ENCODE results near the gene INO80. TPM values are rescaled to one million over a fixed set of nuclear protein-coding genes. Genes with fewer than 3 reads are reported as not detected.

Gene INO80
- total and polyA plus RNA-seq, 12 donors, result 4.8 to 14.8 (median 11.7) TPM

DNA sequence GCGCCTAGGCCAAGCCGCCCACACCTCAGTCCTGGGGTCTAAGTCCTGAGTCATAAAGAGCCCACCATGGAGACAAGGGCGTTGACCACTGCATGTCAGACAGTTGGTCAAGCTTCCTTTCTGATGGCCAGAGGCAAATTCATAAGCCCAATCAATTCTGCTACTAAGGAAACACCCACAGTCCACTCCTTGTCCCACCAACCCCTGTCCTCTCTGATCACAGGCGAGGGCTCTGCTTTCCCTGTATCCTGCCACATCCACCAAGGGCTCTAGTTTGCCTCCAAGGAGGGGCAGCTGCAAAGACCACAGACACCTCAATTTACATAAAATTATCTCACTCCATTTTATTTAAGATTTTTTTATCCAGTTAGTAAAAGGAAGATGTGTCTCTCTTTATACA is 137.5 kb downstream of the INO80 start:
- no peak for DNase-seq
- intact Hi-C loops (cut with DNase I), result no loop called here
- H3K27me3 ChIP-seq, result no peaks in the 10 kb centered on the region
- WGBS, 2 donors, result 98% methylated on average over 4 of the region's 4 CpGs
- H3K27ac ChIP-seq, result no peak overlapping the region
- H3K36me3 ChIP-seq, result peaks cover 0 to 82% (median 38%) of the 10 kb centered on the region in 9 donors
- H3K4me3 ChIP-seq, result no peak overlapping the region
- ATAC-seq, result no peak
- no peaks in the 10 kb centered on the region for H3K9me3 ChIP-seq
- no peak for TF ChIP-seq CTCF (IDR thresholded peaks at IDR 0.05)
- H3K4me1 ChIP-seq, result peaks cover 0 to 16% (median 0%) of the 10 kb centered on the region in 9 donors

DNA sequence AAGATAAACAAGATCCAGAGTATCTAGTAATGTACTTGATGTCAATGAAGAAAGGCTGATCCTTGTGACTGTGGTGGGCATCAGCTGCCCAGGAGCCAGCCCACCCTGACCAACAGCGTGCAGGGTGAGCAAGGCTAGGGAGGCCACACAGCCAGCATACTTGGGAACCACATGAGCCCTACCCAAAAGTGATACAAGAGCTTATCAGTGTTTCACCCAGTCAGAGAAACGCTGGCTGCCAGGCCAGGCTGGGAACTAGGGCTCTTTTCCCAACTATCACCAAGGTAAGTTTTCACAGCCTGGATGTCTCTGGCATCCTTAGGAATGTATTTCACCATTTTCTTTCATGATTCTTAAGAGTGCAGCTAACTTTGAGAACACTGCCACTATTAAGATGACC is 137.9 kb downstream of the INO80 start:
- Histone ChIP-seq H3K36me3 (peaks cover 0 to 78% (median 34%) of the 10 kb centered on the region in 9 donors), H3K27ac (no peak overlapping the region), H3K27me3 (no peaks in the 10 kb centered on the region), H3K4me3 (no peak overlapping the region), H3K9me3 (no peaks in the 10 kb centered on the region), H3K4me1 (peaks cover 0 to 13% (median 0%) of the 10 kb centered on the region in 9 donors)
- DNase-seq, result no peak
- no peak for TF ChIP-seq CTCF (IDR thresholded peaks at IDR 0.05)
- intact Hi-C loops (cut with DNase I), result no loop called here
- 64 to 66% methylated on average over 2 of the region's 2 CpGs for WGBS, 2 donors
- ATAC-seq, result peak in 2 of 8 donors; percentile 29 to 32

DNA sequence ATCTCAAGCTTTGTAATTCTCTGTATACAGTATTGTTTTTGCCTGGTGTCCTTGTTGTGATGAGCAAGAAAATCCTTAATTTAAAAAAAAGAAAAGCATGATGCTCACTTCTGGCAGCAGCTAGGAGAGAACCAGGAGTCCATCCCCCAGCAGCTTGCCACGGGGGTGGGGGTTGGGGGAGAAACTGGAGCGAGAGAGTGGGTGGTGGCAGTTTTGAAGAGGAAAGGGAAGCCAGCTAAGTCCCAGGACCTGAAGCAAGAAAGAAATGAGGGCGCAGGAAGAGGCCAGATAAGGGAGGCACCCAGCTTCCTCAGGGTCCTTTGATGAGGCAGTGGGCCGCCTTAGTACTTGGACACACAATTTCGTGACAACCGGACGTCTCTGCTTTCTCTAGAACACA is 139.3 kb downstream of the INO80 start:
- no peak overlapping the region for H3K27ac ChIP-seq
- peaks cover 0 to 64% (median 24%) of the 10 kb centered on the region in 9 donors for H3K36me3 ChIP-seq
- no peak for DNase-seq

GRCh38 chr15:40974879-40975278 is 141.2 kb downstream of the INO80 start:
- ATAC-seq (no peak), DNase-seq (no peak)
- no peak overlapping the region for H3K27ac ChIP-seq
- peaks cover 0 to 4% (median 0%) of the 10 kb centered on the region in 9 donors for H3K4me1 ChIP-seq
- H3K27me3 ChIP-seq, result no peaks in the 10 kb centered on the region
- TF ChIP-seq CTCF (IDR thresholded peaks at IDR 0.05), result no peak
- 83 to 85% methylated on average over 4 of the region's 4 CpGs for WGBS, 2 donors
- H3K36me3 ChIP-seq, result peaks cover 0 to 45% (median 12%) of the 10 kb centered on the region in 9 donors
- no peaks in the 10 kb centered on the region for H3K9me3 ChIP-seq
- no peak overlapping the region for H3K4me3 ChIP-seq
- intact Hi-C loops (cut with DNase I), result no loop called here

More for the DNA sequence above, 139.3 kb downstream of the INO80 start:
- peaks cover 0 to 4% (median 0%) of the 10 kb centered on the region in 9 donors for H3K4me1 ChIP-seq
- no peak for ATAC-seq
- H3K27me3 ChIP-seq, result no peaks in the 10 kb centered on the region
- 75 to 81% methylated on average over 7 of the region's 7 CpGs for WGBS, 2 donors
- H3K9me3 ChIP-seq, result no peaks in the 10 kb centered on the region
- H3K4me3 ChIP-seq, result no peak overlapping the region
- no peak for TF ChIP-seq CTCF (IDR thresholded peaks at IDR 0.05)
- intact Hi-C loops (cut with DNase I), result no loop called here
